ACC112 (cell line): ENCODE data around the gene C18orf54.
A peak's percentile ranks its signal among the peaks of the same experiment; 100 is the strongest.
"Not testable (repeated sequence)": the region's sequence is repeated elsewhere in the genome, so short reads cannot be mapped to it uniquely, and the experiment has no call there.

Experiments used
- H2AFZ ChIP-seq: fragments of 200-600 bp; sonication (generic); one replicate; pipeline ENCODE4 v1.6.0; 2017; ENCODE audit warnings: antibody characterized with exemption, low read length; ENCODE audit not compliant: unreplicated experiment
- H3K27ac ChIP-seq: fragments of 200-600 bp; sonication (generic); 2 replicates; pipeline ENCODE4 v1.5.1; 2014; ENCODE audit warnings: low read depth, mild to moderate bottlenecking, antibody characterized with exemption, low read length, moderate library complexity
- H3K27me3 ChIP-seq: fragments of 200-600 bp; sonication (generic); 2 replicates; pipeline ENCODE4 v1.6.1; 2014; ENCODE audit warnings: mild to moderate bottlenecking, antibody characterized with exemption, low read length, moderate library complexity, mixed read lengths; ENCODE audit not compliant: insufficient read depth
- H3K36me3 ChIP-seq: fragments of 200-600 bp; sonication (generic); 2 replicates; pipeline ENCODE4 v1.6.1; 2016; ENCODE audit warnings: mild to moderate bottlenecking, antibody characterized with exemption, low read length, moderate library complexity, mixed read lengths; ENCODE audit not compliant: insufficient read depth
- H3K4me1 ChIP-seq: fragments of 200-600 bp; sonication (generic); one replicate; pipeline ENCODE4 v1.6.1; 2016; ENCODE audit warnings: low read length, mixed read lengths; ENCODE audit not compliant: insufficient read depth, unreplicated experiment, control insufficient read depth
- H3K4me3 ChIP-seq: fragments of 200-600 bp; sonication (generic); 2 replicates; pipeline ENCODE4 v1.5.1; 2014; ENCODE audit warnings: mild to moderate bottlenecking, low read depth, low read length
- H3K79me2 ChIP-seq: fragments of 200-600 bp; sonication (generic); one replicate; pipeline ENCODE4 v1.6.0; 2016; ENCODE audit warnings: low read length; ENCODE audit not compliant: control insufficient read depth, unreplicated experiment, insufficient read depth

Gene C18orf54

DNA sequence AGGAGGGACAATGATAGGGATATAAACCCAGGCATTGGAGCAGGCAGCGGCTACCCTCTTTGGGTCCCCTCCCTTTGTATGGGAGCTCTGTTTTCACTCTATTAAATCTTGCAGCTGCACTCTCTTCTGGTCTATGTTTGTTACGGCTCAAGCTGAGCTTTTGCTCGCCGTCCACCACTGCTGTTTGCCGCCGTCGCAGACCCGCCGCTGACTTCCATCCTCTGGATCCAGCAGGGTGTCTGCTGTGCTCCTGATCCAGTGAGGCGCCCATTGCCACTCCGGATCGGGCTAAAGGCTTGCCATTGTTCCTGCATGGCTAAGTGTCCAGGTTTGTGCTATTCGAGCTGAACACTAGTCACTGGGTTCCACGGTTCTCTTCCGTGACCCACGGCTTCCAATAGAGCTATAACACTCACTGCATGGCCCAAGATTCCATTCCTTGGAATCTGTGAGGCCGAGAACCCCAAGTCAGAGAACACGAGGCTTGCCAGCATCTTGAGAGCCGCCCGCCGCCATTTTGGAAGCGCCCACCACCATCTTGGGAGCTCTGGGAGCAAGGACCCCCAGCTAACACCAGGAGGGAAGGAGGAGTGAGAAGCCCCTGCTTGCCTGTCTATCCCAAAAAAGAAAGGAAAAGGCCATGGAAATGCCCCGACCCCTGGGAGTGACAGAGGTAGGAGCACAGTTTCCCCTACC is 29.2 kb downstream of the C18orf54 start:
- not testable (repeated sequence) for H3K79me2 ChIP-seq, H3K4me3 ChIP-seq, H3K27ac ChIP-seq, H3K36me3 ChIP-seq, H3K27me3 ChIP-seq, H2AFZ ChIP-seq
- peaks cover 20% of the 10 kb centered on the region for H3K4me1 ChIP-seq

DNA sequence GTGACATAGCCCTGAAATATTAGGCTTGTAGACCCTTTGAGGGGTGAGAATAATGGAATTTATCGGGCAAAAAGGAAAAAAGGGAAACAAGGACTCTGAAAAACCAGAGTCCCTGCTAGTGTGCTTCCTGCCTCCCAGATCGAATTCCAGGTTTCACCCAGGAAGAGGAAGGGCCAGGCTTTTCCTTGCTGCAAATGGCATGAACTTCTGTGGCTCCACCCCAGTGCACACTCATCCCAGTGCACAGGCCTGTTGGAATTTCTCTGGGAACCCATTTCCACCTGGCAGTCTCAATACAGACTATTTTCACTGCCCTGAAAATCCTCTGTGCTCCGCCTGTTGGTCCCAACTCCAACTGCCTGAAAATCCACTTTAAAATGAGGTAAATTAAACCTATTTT is 29.9 kb downstream of the C18orf54 start:
- no peak overlapping the region for H2AFZ ChIP-seq
- peak overlapping the region; percentile 72 for H3K27ac ChIP-seq
- no peaks in the 10 kb centered on the region for H3K27me3 ChIP-seq
- no peak overlapping the region for H3K4me3 ChIP-seq
- no peaks in the 10 kb centered on the region for H3K79me2 ChIP-seq
- H3K4me1 ChIP-seq: peaks cover 20% of the 10 kb centered on the region
- no peaks in the 10 kb centered on the region for H3K36me3 ChIP-seq

DNA sequence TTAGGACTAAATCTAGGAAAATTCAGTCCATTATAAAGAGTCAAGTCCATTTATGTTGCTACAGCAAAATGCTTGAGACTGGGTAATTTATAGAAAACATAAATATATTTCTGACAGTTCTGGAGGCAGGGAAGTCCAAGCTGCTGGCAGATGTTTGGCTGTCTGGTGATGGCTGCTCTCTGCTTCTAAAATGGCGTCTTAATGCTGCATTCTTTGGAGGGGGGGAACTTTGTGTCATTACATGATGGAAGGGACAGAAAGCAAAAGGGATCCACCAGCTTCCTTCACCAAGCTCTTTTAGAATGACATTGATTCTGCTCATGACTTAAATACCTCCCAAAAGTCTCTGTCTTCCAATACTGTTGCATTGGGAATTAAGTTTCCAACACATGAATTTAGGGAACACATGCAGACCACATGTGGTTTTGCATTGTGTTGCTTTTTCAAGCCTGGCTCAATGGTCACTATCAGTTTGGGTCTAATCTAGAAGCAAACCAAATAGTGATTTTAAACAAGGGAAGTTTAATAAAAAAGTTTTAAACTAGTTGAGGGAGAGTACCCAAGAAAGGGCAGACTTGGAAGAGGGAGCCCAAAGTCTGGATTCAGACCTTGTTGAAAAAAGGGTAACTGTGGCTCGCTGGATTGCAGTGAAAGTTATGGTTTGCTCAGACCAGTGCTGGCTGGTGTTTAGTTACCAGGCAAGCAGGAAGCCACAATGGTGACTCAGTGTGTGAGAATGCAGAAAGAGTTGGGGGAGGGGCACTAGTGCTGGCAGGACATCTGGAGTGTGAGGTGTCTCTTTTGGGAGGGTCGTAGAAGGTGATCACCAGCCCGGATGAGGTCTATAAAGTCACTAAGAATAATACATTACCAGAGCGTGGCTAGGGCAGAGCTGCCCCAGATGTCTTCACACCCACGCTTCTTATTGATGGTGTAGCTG is 30.8 kb downstream of the C18orf54 start:
- Histone ChIP-seq H3K79me2 (no peaks in the 10 kb centered on the region), H3K4me1 (peaks cover 20% of the 10 kb centered on the region), H3K36me3 (no peaks in the 10 kb centered on the region), H2AFZ (peak overlapping the region; percentile 67), H3K27ac (peak overlapping the region; percentile 72), H3K27me3 (no peaks in the 10 kb centered on the region), H3K4me3 (peak overlapping the region; percentile 48)

DNA sequence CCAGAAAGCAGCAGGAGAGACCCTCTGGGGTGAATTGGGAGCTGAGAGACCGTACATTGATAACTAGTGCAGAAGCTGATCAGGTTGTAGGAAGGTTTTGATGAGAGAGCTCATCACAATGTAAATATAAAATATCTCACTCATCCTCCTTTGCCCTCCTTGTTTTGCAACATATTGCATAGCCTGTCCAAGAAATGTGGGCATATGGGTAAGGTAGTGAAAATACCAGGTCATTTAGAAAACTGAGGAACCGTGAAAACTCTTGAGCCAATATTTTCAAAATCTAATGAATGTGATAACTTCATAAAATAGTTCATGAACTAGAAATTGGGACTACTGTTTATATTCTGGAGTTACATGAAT is 31.4 kb downstream of the C18orf54 start:
- Histone ChIP-seq H3K27ac (peak overlapping the region; percentile 11; the same call in 1 of the 2 replicates), H2AFZ (no peak overlapping the region), H3K36me3 (no peaks in the 10 kb centered on the region), H3K4me3 (no peak overlapping the region; the same call in 1 of the 2 replicates), H3K27me3 (no peaks in the 10 kb centered on the region), H3K79me2 (no peaks in the 10 kb centered on the region), H3K4me1 (peaks cover 20% of the 10 kb centered on the region)

DNA sequence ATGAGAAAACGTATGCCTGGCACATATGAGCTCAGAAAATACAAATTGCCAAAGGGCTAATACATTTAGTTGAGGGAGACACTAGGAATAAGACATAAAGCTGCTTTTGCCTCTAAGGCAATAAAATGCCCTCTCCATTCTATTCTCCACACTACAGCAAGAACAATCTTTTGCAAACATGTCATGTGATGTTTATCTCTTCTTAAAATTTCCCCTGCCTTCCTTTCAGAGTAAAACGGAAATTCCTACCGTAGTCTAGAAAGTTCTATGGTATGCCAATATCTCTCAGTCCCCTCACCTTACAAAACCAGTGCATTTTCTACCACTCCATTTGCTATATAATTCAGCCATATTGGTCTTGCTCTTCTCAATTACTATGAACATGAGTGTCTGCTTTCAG is 33.1 kb downstream of the C18orf54 start:
- no peaks in the 10 kb centered on the region for H3K79me2 ChIP-seq
- H3K4me3 ChIP-seq: no peak overlapping the region
- no peaks in the 10 kb centered on the region for H3K27me3 ChIP-seq
- H3K27ac ChIP-seq: no peak overlapping the region
- H2AFZ ChIP-seq: no peak overlapping the region
- no peaks in the 10 kb centered on the region for H3K36me3 ChIP-seq
- H3K4me1 ChIP-seq: peaks cover 20% of the 10 kb centered on the region

DNA sequence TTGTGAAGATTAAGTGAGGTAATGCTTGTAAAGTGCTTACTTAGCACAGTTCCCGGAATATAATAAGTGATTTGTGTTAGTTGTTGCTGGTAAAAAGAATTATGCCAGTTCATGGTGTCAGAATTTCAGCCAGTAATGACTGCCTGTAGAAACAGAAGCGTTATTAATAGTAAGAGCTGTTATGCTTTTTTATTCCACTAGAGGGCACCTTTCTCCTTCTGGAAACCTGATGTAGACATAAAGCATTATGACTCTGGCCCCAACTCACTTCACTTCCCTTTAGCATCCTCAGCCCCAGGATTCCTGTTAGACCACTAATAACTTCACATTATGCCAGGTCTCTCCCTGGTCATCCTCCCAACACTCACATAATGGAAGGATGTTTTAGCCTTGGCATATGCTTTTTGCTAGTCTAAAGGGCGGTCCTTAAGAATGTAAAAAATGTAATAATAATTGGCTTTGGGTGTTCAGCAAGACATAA is 34.9 kb downstream of the C18orf54 start:
- Histone ChIP-seq H3K27me3 (no peaks in the 10 kb centered on the region), H3K36me3 (no peaks in the 10 kb centered on the region), H3K4me1 (peaks cover 17% of the 10 kb centered on the region), H3K79me2 (no peaks in the 10 kb centered on the region), H3K27ac (no peak overlapping the region), H2AFZ (no peak overlapping the region), H3K4me3 (no peak overlapping the region)

DNA sequence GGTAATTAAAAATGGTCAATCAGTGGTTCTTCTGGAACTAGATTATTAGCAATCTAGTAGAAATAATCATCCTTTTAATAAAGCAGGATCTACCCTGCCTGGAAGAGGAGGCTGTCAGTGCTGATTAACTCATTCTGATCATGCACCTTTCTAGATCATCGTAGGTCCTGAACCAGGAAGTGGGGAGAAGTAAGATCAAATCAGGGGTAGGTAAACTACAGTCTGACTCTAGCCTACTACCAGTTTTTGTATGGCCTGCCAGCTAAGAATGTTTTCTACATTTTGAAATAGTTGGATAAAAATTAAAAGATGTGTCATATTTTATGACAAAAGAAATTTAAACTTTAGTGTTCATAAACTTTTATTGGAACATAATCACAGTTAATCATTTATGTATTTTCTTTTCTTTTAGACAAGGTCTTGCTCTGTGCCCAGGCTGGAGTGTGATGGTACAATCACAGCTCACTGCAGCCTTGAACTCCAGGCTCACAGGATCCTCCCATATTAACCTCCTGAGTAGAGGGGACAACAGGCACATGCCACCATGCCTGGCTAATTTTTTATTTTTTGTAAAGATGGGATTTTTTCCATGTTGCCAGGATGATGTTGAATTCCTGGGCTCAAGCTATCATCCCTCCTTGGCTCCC is 36.1 kb downstream of the C18orf54 start:
- Histone ChIP-seq H3K27me3 (no peaks in the 10 kb centered on the region), H3K79me2 (no peaks in the 10 kb centered on the region), H3K36me3 (no peaks in the 10 kb centered on the region), H2AFZ (no peak overlapping the region), H3K4me3 (no peak overlapping the region), H3K4me1 (peaks cover 5% of the 10 kb centered on the region), H3K27ac (no peak overlapping the region)

DNA sequence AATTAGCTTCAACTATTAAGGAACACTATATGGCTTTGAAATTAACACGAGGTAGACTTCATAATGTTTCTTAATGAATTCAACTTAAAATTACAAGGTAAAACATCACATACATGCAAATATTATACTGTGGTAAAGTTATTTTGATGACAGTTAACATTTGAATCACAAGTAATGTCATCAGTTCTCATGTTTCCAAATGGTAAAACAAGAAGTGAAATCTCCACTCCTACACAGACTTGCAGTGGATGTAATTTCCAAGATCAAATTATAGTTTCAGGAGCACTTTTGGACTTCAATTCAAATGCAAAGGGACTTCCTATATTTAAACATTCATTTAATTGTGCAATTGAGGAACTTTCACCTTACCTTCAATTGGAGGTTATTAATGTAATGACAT is 39.1 kb downstream of the C18orf54 start:
- H3K27me3 ChIP-seq: no peaks in the 10 kb centered on the region
- H3K79me2 ChIP-seq: no peaks in the 10 kb centered on the region
- no peak overlapping the region for H3K4me3 ChIP-seq
- H3K36me3 ChIP-seq: no peaks in the 10 kb centered on the region
- no peak overlapping the region for H3K27ac ChIP-seq
- no peaks in the 10 kb centered on the region for H3K4me1 ChIP-seq
- H2AFZ ChIP-seq: no peak overlapping the region

DNA sequence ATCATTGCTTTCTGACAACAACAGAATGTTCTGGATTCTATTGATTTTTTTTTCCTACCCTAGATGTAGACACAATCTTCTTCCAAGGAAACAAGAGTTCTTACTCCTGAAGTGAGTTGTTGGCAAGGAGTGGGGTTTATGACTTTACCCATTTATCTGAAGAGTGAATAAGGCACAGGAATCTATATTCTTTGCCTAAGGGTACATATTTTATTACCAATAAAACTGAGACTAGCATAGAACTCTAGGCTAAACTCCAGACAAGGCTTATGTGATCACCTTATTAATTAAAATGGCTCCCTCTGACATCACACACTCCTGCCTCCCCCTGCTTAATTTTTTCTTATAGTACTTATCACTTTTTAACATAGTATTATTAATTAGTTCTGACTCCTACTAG is 47.6 kb downstream of the C18orf54 start:
- Histone ChIP-seq H2AFZ (no peak overlapping the region), H3K4me1 (no peaks in the 10 kb centered on the region), H3K4me3 (no peak overlapping the region), H3K27ac (no peak overlapping the region), H3K27me3 (peaks cover 5% of the 10 kb centered on the region; the same call in 1 of the 2 replicates), H3K79me2 (no peaks in the 10 kb centered on the region), H3K36me3 (no peaks in the 10 kb centered on the region)

DNA sequence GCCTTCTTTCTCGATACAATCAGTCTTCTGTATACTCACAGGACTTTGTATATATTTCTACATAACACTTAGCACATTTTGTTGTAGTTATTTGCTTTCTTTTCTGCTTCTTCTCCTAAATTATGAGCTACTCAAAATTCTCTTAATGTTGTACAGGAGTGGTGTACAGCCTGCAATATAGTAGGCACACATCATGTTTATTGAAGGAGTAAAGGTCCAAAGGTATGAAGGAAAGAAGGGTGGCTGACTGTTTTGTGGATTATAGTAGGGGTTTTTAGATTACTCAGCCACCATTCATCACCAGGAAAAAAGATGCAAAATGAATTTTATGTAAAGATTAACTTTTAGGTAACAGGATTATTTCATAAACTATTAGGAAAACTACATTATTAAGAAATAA is 54.1 kb downstream of the C18orf54 start:
- no peaks in the 10 kb centered on the region for H3K27me3 ChIP-seq
- H3K36me3 ChIP-seq: no peaks in the 10 kb centered on the region
- H2AFZ ChIP-seq: no peak overlapping the region
- no peak overlapping the region for H3K4me3 ChIP-seq
- peaks cover 13% of the 10 kb centered on the region for H3K4me1 ChIP-seq
- H3K27ac ChIP-seq: no peak overlapping the region
- no peaks in the 10 kb centered on the region for H3K79me2 ChIP-seq
